Coronary artery (tissue), 2 donors: ENCODE results near the gene TTC28.
"Not testable (repeated sequence)": the region's sequence is repeated elsewhere in the genome, so short reads cannot be mapped to it uniquely, and the experiment has no call there.

Source experiments
- DNase-seq: peaks from one replicate; pipeline ENCODE4 v3.0.0-alpha.2; 2017; ENCODE audit warnings: low spot score
- H3K27ac ChIP-seq, 2 donors: fragments of 200-600 bp; sonication (generic); one replicate each; pipeline ENCODE4 v1.5.1; 2016 to 2019
- H3K4me3 ChIP-seq: fragments of 200-600 bp; sonication (generic); 2 replicates; pipeline ENCODE4 v1.5.1; 2016; ENCODE audit warnings: mild to moderate bottlenecking, moderate library complexity
- CTCF ChIP-seq: fragments of 200-600 bp; sonication (generic); IDR thresholded peaks from one replicate; pipeline ENCODE4 v1.5.1; 2019; ENCODE audit warnings: antibody characterized with exemption

TTC28 gene

GRCh38 chr22:28102151-28102812 lies 577.4 kb downstream of the TTC28 start:
- H3K27ac ChIP-seq, result no peak overlapping the region
- TF ChIP-seq CTCF, result no peak

GRCh38 chr22:28097627-28098026 lies 582.0 kb downstream of the TTC28 start:
- DNase-seq, result no peak
- no peak for TF ChIP-seq CTCF
- Histone ChIP-seq H3K4me3 (no peak overlapping the region), H3K27ac (no peak overlapping the region)

More at GRCh38 chr22:28102151-28102812, 577.4 kb downstream of the TTC28 start:
- no peak for DNase-seq
- no peak overlapping the region for H3K4me3 ChIP-seq

GRCh38 chr22:28096161-28096560 lies 583.5 kb downstream of the TTC28 start:
- Histone ChIP-seq H3K4me3 (no peak overlapping the region), H3K27ac (no peak overlapping the region)
- TF ChIP-seq CTCF, result no peak
- DNase-seq, result no peak

GRCh38 chr22:28095316-28096095 lies 584.1 kb downstream of the TTC28 start:
- no peak overlapping the region for H3K27ac ChIP-seq
- H3K4me3 ChIP-seq, result no peak overlapping the region
- DNase-seq, result no peak
- TF ChIP-seq CTCF, result no peak

GRCh38 chr22:28094771-28095170 lies 584.9 kb downstream of the TTC28 start:
- H3K27ac ChIP-seq, result no peak overlapping the region
- H3K4me3 ChIP-seq, result no peak overlapping the region
- no peak for DNase-seq
- no peak for TF ChIP-seq CTCF

GRCh38 chr22:28093711-28094110 lies 585.9 kb downstream of the TTC28 start:
- no peak for TF ChIP-seq CTCF

GRCh38 chr22:28091486-28091885 lies 588.2 kb downstream of the TTC28 start:
- DNase-seq, result no peak
- H3K4me3 ChIP-seq, result no peak overlapping the region
- TF ChIP-seq CTCF, result no peak

More at GRCh38 chr22:28093711-28094110, 585.9 kb downstream of the TTC28 start:
- no peak overlapping the region for H3K4me3 ChIP-seq
- no peak for DNase-seq
- H3K27ac ChIP-seq, result no peak overlapping the region

GRCh38 chr22:28089541-28089940 lies 590.1 kb downstream of the TTC28 start:
- not testable (repeated sequence) for DNase-seq, H3K27ac ChIP-seq, H3K4me3 ChIP-seq

More at GRCh38 chr22:28091486-28091885, 588.2 kb downstream of the TTC28 start:
- H3K27ac ChIP-seq, result no peak overlapping the region
